Fibroblast of mammary gland (primary cell): ENCODE results near the gene RBM28.
A peak's percentile ranks its signal among the peaks of the same experiment; 100 is the strongest.

Source experiments
- DNase-seq: peaks from one replicate; pipeline ENCODE4 v3.0.0-alpha.2; 2010; ENCODE audit warnings: low read depth
- H3K4me3 ChIP-seq: 2 replicates; pipeline ENCODE4 v1.5.1; 2011; ENCODE audit warnings: low read depth, mild to moderate bottlenecking, low read length, moderate library complexity; ENCODE audit not compliant: control insufficient read depth
- TF ChIP-seq, protein P1 (sequence below): conservative IDR thresholded peaks from 2 replicates; pipeline ENCODE4 v1.5.1; 2011; ENCODE audit warnings: low read depth, low read length, inconsistent platforms; ENCODE audit not compliant: control insufficient read depth, insufficient read depth

Gene RBM28

DNA sequence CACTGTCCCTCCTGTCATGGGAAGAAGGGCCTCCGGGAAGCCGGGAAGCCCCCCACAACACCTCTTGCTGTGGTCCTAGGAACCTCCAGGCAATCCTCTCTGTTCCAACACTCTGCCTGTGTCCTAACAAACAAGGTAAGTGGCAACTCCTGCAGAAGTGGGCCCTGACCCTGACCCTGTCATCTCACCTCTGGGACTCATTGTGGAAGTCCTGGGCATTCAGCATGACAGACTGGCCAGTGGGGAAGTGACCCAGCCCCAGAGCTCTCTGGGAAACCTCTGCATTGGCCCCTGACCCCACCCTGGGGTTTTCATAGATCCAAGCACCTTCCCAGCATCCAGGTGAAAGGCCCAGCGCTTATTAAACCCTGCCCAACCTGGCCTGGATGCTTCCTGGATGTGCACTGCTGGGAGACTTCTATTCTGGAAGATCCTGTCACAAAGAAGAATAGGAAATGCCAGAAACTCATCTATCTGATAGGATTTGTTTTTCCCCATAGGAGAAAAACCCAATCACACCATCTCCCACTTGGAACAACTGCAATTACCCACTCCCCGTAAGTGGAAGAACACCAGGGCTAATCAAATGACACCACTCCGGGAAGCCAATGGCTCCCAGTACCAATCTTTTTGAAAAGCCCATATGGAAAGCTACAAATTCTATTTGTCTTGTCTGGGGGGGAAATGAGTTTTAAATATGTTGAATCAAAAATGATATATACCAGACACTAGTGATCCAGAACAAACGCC, 78.4 kb downstream of the RBM28 start:
- DNase-seq, result no peak
- no peak overlapping the region for H3K4me3 ChIP-seq
- TF ChIP-seq, protein P1, sequence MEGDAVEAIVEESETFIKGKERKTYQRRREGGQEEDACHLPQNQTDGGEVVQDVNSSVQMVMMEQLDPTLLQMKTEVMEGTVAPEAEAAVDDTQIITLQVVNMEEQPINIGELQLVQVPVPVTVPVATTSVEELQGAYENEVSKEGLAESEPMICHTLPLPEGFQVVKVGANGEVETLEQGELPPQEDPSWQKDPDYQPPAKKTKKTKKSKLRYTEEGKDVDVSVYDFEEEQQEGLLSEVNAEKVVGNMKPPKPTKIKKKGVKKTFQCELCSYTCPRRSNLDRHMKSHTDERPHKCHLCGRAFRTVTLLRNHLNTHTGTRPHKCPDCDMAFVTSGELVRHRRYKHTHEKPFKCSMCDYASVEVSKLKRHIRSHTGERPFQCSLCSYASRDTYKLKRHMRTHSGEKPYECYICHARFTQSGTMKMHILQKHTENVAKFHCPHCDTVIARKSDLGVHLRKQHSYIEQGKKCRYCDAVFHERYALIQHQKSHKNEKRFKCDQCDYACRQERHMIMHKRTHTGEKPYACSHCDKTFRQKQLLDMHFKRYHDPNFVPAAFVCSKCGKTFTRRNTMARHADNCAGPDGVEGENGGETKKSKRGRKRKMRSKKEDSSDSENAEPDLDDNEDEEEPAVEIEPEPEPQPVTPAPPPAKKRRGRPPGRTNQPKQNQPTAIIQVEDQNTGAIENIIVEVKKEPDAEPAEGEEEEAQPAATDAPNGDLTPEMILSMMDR, result no peak

- H3K4me3 ChIP-seq, result no peak overlapping the region
- TF ChIP-seq, protein P1, result no peak
- no peak for DNase-seq
Measured at GRCh38 chr7:128264477-128264876, 79.2 kb downstream of the RBM28 start.

DNA sequence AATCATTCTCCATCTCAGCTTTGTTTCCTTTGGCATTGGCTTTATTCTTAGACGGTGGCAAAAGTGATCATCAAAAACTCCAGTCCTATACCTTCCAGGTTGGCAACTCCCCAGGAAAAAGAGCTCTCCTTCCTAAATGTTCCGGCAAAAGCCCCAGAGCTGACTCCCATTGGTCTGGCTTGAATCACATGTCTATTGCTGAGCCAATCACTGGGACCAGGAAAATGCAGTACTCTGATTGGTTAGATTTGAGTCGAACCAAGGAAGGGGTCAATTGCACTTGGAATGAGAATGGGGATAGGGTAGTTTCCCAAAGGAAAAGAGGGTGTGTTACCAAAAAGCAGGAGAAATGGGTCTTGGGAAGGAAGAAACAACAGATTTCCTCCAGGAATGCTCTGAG, 80.3 kb downstream of the RBM28 start:
- no peak for DNase-seq
- TF ChIP-seq, protein P1, result no peak
- no peak overlapping the region for H3K4me3 ChIP-seq

GRCh38 chr7:128262273-128263028, 81.3 kb downstream of the RBM28 start:
- TF ChIP-seq, protein P1, result no peak

DNA sequence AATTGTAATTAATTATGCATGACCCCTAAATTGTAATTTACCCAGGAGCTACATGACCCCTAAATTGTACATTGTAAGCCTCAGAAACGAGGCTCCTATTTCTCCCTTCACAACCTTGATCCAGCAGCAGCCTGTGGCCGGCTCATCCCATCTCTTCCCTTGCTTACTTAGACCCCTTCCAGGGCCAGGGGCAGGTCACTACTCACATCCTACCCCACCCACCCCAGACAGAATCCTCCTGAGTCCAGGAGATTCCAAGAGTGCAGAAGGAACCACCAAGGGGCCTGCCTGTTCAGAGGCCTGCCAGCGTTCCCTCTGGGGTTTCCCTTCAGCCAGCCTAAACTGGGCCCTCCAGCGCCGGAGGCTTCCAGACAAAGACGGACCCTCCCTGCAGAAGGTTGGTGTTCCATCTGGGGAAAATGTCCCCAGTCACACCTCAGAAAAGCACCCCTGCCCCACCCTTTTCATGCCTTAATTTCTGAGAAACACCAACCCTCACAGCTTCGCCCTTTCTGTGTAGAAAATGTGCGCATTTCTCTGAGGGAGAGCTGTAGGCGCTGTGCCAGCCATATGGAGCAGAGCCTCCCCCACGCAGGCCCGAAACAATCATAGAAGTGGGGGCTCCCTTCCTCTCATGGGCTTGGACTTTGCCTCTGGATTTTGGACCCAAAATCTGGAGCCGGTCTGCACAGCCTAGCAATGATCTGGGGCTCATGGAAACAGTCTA, 83.5 kb downstream of the RBM28 start:
- TF ChIP-seq, protein P1, result no peak
- no peak for DNase-seq
- H3K4me3 ChIP-seq, result no peak overlapping the region

More at GRCh38 chr7:128262273-128263028, 81.3 kb downstream of the RBM28 start:
- DNase-seq, result no peak
- no peak overlapping the region for H3K4me3 ChIP-seq

DNA sequence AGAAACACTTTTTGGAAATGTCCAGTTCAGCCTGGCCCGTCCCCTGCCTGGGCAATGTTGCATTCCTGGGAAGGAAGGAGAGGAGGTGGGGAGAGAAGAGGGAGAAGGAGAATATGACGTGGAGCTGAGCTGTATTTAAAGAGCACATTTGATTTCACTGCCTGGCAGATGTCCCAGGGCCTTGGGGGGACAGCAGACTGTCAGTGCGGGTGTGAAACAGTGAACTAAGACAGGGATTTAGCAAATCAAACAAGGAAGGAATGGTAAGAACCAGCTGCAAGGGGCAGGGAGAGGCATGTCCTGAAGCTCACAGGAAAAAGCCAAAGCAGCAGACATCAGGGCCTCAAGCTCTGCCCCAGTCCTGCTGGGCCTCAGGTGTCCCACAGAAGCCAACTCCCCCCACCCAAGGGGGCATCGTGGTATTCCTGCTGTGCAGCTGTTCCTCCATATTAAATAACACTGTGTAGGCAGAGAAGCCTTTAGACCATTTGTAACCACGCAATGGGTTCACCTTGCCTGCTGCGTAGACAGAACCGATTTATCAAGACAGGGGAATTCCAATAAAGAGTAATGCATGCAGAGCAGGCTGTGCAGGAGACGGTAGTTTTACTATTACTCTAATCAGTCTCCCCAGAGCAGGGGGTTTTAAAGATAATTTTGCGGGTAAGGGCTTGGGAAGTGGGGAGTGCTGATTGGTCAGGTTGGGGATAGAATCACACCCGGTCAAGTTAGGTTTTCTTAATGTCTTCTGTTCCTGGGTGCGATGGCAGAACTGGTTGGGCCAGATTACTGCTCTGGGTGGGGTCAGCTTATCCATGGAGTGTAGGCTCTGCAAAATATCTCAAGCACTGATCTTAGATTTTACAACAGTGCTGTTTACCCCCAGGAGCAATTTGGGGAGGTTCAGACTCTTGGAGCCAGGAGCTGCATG, 84.3 kb downstream of the RBM28 start:
- DNase-seq, result peak; percentile 37
- no peak overlapping the region for H3K4me3 ChIP-seq
- TF ChIP-seq, protein P1, result no peak
